ENCODE measurements around the gene SKOR1. TPM values are rescaled to one million over a fixed set of nuclear protein-coding genes. Genes with fewer than 3 reads are reported as not detected.
A peak's percentile ranks its signal among the peaks of the same experiment; 100 is the strongest.

Gene SKOR1
- total RNA-seq, 1 donor from 2014 or later, result 0.48 TPM

DNA sequence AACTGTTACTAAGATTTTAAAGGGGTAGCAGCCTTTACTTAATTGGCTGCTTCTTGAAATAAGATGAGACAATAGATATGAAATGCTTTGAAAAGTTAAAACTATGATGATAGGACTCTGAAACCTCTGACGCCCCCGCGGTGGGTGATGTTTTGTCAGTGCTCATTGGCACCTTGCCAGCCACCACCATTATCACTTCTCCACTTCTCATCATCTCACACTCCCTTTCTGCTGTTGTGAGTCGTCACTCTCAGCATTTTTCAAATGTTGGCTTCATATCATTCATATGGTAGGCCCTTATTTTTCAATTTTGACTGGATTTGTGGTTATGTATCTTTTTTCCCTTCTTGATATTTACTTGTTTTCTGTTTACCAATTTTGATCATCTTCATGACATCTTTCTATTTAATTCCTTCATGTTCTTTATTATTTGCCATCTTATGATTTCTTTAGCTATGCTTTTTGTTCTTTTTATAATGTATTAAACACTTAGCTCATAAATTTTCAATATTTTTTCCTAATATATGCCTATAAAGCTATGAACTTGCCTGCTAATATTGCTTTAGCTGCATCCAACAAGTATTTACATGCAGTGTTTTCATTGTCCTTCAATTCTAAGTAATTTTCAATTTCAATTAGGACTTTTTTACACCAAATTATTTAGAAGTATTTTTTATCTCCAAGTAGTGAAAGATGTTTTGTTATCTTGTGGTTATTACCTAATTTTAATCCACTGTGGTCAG is 30.3 kb upstream of the SKOR1 start:
- H3K27me3 Mint-ChIP-seq (ENCODE audit: unreplicated experiment), result no peaks in the 10 kb centered on the region
- peaks cover 7% of the 10 kb centered on the region for H3K9me3 Mint-ChIP-seq (ENCODE audit: unreplicated experiment)
- TF ChIP-seq, protein P1, sequence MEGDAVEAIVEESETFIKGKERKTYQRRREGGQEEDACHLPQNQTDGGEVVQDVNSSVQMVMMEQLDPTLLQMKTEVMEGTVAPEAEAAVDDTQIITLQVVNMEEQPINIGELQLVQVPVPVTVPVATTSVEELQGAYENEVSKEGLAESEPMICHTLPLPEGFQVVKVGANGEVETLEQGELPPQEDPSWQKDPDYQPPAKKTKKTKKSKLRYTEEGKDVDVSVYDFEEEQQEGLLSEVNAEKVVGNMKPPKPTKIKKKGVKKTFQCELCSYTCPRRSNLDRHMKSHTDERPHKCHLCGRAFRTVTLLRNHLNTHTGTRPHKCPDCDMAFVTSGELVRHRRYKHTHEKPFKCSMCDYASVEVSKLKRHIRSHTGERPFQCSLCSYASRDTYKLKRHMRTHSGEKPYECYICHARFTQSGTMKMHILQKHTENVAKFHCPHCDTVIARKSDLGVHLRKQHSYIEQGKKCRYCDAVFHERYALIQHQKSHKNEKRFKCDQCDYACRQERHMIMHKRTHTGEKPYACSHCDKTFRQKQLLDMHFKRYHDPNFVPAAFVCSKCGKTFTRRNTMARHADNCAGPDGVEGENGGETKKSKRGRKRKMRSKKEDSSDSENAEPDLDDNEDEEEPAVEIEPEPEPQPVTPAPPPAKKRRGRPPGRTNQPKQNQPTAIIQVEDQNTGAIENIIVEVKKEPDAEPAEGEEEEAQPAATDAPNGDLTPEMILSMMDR (IDR thresholded peaks at IDR 0.05), result no peak
- H3K4me3 Mint-ChIP-seq (ENCODE audit: unreplicated experiment), result no peak overlapping the region
- H3K36me3 Mint-ChIP-seq (ENCODE audit: unreplicated experiment), result peaks cover 16% of the 10 kb centered on the region
- H3K27ac Mint-ChIP-seq (ENCODE audit: unreplicated experiment), result no peak overlapping the region
- peaks cover 16% of the 10 kb centered on the region for H3K4me1 Mint-ChIP-seq (ENCODE audit: unreplicated experiment)
- peak; percentile 73 for DNase-seq (ENCODE audit: extremely low spot score, unreplicated experiment)

DNA sequence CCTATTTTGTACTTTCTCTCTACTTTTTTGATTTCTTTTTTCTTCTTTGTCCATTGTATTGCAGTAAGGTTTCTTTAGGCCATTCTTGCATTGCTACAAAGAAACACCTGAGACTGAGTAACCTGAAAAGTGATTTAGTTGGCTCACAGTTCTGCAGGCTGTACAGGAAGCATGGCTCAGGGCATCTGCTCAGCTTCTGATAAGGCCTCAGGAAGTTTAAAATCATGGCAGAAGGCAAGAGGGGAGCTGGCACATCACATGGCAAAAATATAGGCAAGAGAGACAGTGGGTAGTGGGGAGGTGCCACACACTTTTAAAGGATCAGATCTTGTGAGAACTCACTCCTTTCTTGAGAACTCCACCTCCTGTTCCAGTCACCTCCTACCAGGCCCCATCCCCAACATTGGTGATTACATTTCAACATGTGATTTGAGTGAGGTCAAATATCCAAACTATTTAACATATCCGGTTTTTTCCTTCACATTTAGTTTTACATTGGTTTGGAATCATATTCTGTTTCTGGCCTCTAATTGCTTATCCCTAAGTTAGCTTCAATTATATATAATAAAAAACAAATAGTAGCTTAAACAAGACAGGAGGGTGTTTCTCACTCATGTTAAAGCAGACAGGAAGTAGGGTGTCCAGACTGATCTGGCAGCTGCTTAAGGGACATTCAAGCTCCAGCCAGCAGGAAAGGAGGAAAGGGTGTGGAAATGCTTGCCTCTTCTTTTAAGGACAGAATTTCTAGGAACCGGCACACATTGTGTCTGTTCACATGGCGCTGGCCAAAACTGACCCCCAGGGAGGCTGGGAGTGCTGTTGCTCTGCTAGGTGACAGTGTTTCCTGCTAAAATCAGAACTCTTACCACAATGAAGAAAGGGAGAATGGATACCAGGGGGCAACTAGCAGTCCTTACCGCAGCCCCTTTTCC is 28.8 kb upstream of the SKOR1 start:
- TF ChIP-seq, protein P1 (IDR thresholded peaks at IDR 0.05), result no peak
- Mint-ChIP-seq H3K4me1 (ENCODE audit: unreplicated experiment) (peaks cover 15% of the 10 kb centered on the region), H3K36me3 (ENCODE audit: unreplicated experiment) (peaks cover 15% of the 10 kb centered on the region), H3K27ac (ENCODE audit: unreplicated experiment) (no peak overlapping the region), H3K4me3 (ENCODE audit: unreplicated experiment) (no peak overlapping the region), H3K9me3 (ENCODE audit: unreplicated experiment) (peaks cover 7% of the 10 kb centered on the region), H3K27me3 (ENCODE audit: unreplicated experiment) (no peaks in the 10 kb centered on the region)
- peak; percentile 25 for DNase-seq (ENCODE audit: extremely low spot score, unreplicated experiment)

DNA sequence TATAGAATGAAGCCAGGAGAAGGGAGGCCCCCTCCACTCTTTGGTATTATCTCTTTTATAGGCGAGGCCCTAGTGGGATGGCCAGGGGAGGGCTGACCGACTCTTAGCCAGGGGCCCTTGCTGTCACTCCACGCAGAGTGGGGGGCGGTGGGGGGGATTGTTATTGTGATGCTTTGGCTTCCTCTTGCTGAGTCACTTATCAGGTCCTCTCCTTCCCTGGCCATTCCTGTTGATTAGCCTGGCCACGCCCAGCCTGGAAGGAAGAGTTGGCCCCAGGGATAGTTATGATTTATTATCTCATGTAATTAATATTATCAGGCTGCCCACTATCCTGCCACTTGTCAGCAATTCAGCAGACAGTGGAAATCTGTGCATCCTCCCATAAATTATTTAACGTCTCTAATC is 25.5 kb upstream of the SKOR1 start:
- TF ChIP-seq, protein P1 (IDR thresholded peaks at IDR 0.05), result no peak
- DNase-seq (ENCODE audit: extremely low spot score, unreplicated experiment), result peak; percentile 62
- Mint-ChIP-seq H3K4me1 (ENCODE audit: unreplicated experiment) (peaks cover 9% of the 10 kb centered on the region), H3K9me3 (ENCODE audit: unreplicated experiment) (peaks cover 7% of the 10 kb centered on the region), H3K36me3 (ENCODE audit: unreplicated experiment) (peaks cover 12% of the 10 kb centered on the region), H3K4me3 (ENCODE audit: unreplicated experiment) (no peak overlapping the region), H3K27ac (ENCODE audit: unreplicated experiment) (no peak overlapping the region), H3K27me3 (ENCODE audit: unreplicated experiment) (no peaks in the 10 kb centered on the region)

DNA sequence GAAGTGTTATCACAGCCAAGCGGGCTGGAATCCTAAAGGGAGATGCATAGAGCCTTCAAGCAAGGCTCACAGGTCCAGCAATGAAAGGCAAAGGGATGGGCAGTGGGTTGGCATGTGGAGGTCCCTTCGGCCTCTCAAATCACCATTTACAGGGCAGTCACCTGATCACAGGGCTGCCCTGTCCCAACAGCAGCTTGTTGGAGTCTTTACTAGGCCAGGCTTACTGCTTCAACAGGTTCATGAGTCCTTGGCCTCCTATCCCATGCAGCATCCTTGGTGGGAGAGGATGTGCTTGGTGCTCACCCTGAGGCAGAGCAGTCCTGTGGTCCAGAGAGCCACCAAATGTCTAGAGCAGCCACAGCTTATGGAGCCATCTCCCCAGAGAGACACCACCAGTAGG is 24.2 kb upstream of the SKOR1 start:
- DNase-seq (ENCODE audit: extremely low spot score, unreplicated experiment), result peak; percentile 44
- H3K27ac Mint-ChIP-seq (ENCODE audit: unreplicated experiment), result no peak overlapping the region
- H3K9me3 Mint-ChIP-seq (ENCODE audit: unreplicated experiment), result peaks cover 1% of the 10 kb centered on the region
- TF ChIP-seq, protein P1 (IDR thresholded peaks at IDR 0.05), result no peak
- peaks cover 9% of the 10 kb centered on the region for H3K4me1 Mint-ChIP-seq (ENCODE audit: unreplicated experiment)
- no peak overlapping the region for H3K4me3 Mint-ChIP-seq (ENCODE audit: unreplicated experiment)
- H3K36me3 Mint-ChIP-seq (ENCODE audit: unreplicated experiment), result peaks cover 1% of the 10 kb centered on the region
- no peaks in the 10 kb centered on the region for H3K27me3 Mint-ChIP-seq (ENCODE audit: unreplicated experiment)

Measured in osteocyte (in vitro differentiated cells).